ENCODE measurements around the gene ITFG2. TPM values are rescaled to one million over a fixed set of nuclear protein-coding genes. Genes with fewer than 3 reads are reported as not detected.

Gene ITFG2
- total and polyA plus RNA-seq, 2 of the 13 experiments (the other 11 are each of a cell fraction or from before 2014, with no cell fraction given), result 14.8 to 15.5 TPM

- TF ChIP-seq HDAC1 (CRISPR knock-in tag; IDR thresholded peaks at IDR 0.05) (peak; percentile 40; the same call in 1 of the 2 replicates), TP53 (CRISPR knock-in tag; conservative IDR thresholded peaks at IDR 0.05) (no peak), U2AF1 (optimal IDR thresholded peaks at IDR 0.05; ENCODE audit: low read depth, low read length) (no peak), NR2C2 (CRISPR knock-in tag; IDR thresholded peaks at IDR 0.05; ENCODE audit: borderline replicate concordance) (peak; percentile 61), ZNF740 (CRISPR knock-in tag; IDR thresholded peaks at IDR 0.05) (0 out of 2 replicates have a peak, but pooled peaks have one; percentile 64), FLYWCH1 (CRISPR knock-in tag; IDR thresholded peaks at IDR 0.05) (no peak), SNAI1 (CRISPR knock-in tag; IDR thresholded peaks at IDR 0.05; ENCODE audit: borderline replicate concordance) (no peak), LCORL (IDR thresholded peaks at IDR 0.05) (no peak), LCORL (CRISPR knock-in tag; IDR thresholded peaks at IDR 0.05) (0 out of 2 replicates have a peak, but pooled peaks have one; percentile 53), NONO (IDR thresholded peaks at IDR 0.05) (no peak), NONO (CRISPR knock-in tag; conservative IDR thresholded peaks at IDR 0.05) (0 out of 2 replicates have a peak, but pooled peaks have one; percentile 33), ZNF296 (CRISPR knock-in tag; conservative IDR thresholded peaks at IDR 0.05) (no peak), SSRP1 (CRISPR knock-in tag; IDR thresholded peaks at IDR 0.05) (no peak), MEIS2 (CRISPR knock-in tag; IDR thresholded peaks at IDR 0.05) (peak; percentile 65; the same call in 1 of the 2 replicates), ZMAT3 (CRISPR knock-in tag; conservative IDR thresholded peaks at IDR 0.05) (peak; percentile 65; the same call in 1 of the 2 replicates), GMEB1 (CRISPR knock-in tag; IDR thresholded peaks at IDR 0.05; ENCODE audit: borderline replicate concordance) (peak; percentile 39; the same call in 1 of the 2 replicates), GABPA (IDR thresholded peaks at IDR 0.05; ENCODE audit: low read depth, low read length) (peak; percentile 38), GABPA (CRISPR knock-in tag; IDR thresholded peaks at IDR 0.05; ENCODE audit: low read depth) (no peak), SMYD3 (CRISPR knock-in tag; IDR thresholded peaks at IDR 0.05) (no peak), POLR2AphosphoS5 (IDR thresholded peaks at IDR 0.05; ENCODE audit: low read depth, low read length) (0 out of 2 replicates have a peak, but pooled peaks have one; percentile 29), ZNF574 (CRISPR knock-in tag; IDR thresholded peaks at IDR 0.05) (peak; percentile 79), MYPOP (CRISPR knock-in tag; IDR thresholded peaks at IDR 0.05) (0 out of 2 replicates have a peak, but pooled peaks have one; percentile 52), POLR2G (IDR thresholded peaks at IDR 0.05; ENCODE audit: low read depth, low read length) (peak; percentile 66), ZNF678 (CRISPR knock-in tag; IDR thresholded peaks at IDR 0.05) (no peak), YEATS4 (CRISPR knock-in tag; IDR thresholded peaks at IDR 0.05; ENCODE audit: borderline replicate concordance) (peak; percentile 27; the same call in 1 of the 2 replicates)
Measured at GRCh38 chr12:2795291-2796186, 16.9 kb upstream of the ITFG2 start (continued).
